LNCaP clone FGC (cell line): Measurements from ENCODE around the gene HOXD12.

Source experiments
- DNase-seq: peaks from one replicate; pipeline ENCODE4 v3.0.0-alpha.2; 2011; ENCODE audit warnings: low read depth
- H3K4me3 ChIP-seq: 2 replicates; pipeline ENCODE4 v1.5.1; 2011; ENCODE audit warnings: mild to moderate bottlenecking, low read depth, low read length, control low read depth
- TF ChIP-seq, protein P1 (sequence below): IDR thresholded peaks from 2 replicates; pipeline ENCODE4 v1.5.1; 2012; ENCODE audit warnings: mild to moderate bottlenecking; ENCODE audit not compliant: control insufficient read depth, insufficient read depth; ENCODE audit errors: extremely low read depth

HOXD12 gene

DNA sequence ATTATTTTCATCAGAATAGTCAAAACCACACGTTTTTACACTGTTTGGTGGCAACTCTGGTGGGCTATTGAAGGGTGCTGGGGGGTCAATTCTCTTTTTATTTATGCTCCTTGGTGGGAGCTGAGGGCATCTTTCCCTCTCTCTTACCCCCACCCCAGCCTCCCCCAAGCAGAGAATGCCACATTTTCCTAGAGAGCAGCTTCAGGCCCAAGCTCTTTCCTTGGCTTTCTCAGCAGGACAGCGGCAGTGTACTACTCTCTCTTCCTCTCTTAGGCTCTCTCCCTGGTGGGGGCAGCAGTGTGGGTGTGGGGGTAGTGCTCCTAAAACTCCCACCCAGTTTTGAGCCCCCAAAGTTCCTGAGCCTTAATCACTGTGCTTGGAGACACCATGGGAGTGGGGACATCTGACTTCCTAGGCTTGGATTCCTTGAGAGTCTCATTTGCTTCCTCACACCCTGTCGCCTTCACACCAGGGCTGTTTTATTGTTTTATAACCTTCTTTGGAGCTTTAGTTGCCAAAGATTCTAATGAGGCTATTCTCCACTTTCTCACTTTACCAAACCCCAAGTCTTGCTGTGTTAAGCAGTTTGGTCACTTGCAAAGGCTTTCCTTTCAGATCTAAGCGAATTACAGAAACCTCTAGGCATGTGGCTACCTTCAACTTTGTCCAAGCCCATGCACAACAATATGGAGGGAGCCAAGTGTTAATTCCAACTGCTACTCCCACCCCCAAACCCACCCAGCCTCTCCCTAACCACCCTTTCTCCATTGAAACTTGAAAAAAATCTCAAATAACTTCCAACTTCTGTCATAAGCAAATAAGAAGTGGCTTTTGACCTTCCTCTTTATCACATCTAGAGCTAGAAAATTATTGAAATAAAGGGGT, 45.7 kb downstream of the HOXD12 start:
- DNase-seq = no peak
- no peak overlapping the region for H3K4me3 ChIP-seq
- TF ChIP-seq, protein P1, sequence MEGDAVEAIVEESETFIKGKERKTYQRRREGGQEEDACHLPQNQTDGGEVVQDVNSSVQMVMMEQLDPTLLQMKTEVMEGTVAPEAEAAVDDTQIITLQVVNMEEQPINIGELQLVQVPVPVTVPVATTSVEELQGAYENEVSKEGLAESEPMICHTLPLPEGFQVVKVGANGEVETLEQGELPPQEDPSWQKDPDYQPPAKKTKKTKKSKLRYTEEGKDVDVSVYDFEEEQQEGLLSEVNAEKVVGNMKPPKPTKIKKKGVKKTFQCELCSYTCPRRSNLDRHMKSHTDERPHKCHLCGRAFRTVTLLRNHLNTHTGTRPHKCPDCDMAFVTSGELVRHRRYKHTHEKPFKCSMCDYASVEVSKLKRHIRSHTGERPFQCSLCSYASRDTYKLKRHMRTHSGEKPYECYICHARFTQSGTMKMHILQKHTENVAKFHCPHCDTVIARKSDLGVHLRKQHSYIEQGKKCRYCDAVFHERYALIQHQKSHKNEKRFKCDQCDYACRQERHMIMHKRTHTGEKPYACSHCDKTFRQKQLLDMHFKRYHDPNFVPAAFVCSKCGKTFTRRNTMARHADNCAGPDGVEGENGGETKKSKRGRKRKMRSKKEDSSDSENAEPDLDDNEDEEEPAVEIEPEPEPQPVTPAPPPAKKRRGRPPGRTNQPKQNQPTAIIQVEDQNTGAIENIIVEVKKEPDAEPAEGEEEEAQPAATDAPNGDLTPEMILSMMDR = no peak

DNA sequence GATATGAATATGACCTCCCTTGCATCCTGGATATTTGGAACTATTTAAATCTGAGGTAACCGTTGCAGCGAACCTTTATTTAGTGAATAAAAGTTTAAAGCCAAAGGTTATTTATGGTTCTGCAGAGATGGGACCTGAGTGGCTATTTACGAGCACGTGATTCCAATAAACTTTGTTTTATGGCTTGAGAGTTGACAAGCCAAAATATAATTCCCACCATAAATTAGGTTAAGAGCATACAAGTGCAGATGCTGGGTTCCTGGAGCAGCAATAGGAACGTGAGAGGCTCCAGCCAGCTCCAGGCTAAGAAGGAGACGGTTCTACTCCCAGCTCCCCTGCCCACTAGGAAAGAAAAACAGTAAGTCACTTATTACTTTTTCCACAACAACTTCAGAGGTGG, 46.5 kb downstream of the HOXD12 start:
- TF ChIP-seq, protein P1 = no peak
- H3K4me3 ChIP-seq = no peak overlapping the region
- peak; percentile 26 for DNase-seq

DNA sequence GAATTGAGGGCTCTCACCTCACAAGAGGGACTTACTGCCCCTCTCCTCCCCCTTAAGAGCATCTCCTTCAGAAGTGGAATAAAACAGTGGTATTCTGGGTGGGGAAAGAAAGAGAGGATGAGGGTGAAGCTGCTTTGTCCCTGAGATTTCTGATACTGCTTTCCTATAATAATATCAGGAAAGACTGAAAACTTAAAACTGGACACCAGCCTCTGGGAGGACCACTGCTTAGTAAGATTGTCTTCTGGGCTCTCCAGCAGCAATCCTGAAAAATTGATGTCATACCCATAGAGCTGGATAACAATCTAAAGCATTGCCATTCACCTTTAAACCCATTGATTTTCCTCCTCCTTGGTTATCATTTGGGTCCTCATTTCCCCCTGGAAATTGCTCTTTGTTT, 47.0 kb downstream of the HOXD12 start:
- TF ChIP-seq, protein P1 = no peak
- H3K4me3 ChIP-seq = no peak overlapping the region
- DNase-seq = no peak

DNA sequence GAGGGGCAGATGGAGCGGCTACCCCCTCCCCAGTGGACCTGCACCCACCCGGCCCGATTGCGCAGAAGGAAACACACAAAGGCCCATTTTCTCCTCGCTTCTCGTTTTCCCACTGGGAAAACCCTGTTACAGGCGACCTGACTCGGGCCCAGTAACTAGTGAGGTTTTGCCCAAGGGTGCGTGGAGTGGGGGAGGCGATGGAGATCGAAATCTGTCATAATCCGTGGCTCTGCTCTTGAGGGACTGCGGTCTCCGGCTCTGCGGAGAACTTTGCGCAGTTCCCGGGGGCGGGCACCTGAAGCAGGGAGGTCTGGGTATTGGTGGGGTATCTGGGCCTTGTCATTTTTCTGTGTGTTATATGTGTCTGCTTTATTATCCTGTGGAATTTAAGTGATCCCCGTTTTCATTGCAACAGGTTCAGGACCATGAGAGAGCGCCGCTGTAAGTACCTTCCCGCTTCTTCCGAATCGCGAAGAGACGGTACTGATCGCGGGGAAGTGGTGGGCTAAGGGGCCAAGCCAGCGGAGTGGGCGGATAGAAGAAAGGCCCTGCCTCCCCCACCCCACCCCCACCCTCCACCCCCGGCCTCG, 47.7 kb downstream of the HOXD12 start:
- TF ChIP-seq, protein P1 = no peak
- no peak for DNase-seq
- no peak overlapping the region for H3K4me3 ChIP-seq

DNA sequence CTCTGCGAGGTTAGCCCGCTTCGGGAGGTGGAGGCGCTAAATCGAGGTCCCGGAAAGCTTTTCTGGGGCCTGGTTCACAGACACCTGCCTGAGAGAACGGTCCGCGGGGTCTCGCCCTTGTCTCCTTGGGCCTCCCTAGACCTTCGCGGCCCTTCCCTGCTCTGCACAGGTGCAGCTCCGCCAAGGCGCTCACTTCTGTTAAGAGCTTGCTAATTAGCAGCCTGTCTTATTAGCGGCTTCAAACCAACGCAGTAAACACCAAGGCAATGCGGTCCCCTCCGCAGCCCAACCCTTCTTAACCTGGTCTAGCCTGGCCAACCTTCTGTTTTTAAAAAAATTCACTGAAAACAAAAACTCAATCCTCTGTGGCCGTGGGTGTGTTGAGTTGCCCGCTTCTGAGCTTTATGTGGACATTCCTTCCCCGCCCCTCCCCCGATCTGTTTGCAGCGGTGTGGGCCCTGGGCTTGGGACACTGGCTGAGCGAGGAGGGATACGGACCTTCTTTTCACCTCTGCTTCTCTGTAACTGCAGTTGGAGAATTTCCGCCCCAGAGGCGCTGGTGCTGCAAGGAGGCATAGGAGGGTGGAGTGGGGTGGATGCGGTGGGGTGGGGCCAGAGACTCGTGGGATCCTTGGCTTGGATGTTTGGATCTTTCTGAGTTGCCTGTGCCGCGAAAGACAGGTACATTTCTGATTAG, 48.4 kb downstream of the HOXD12 start:
- TF ChIP-seq, protein P1 = no peak
- DNase-seq = no peak
- H3K4me3 ChIP-seq = no peak overlapping the region

DNA sequence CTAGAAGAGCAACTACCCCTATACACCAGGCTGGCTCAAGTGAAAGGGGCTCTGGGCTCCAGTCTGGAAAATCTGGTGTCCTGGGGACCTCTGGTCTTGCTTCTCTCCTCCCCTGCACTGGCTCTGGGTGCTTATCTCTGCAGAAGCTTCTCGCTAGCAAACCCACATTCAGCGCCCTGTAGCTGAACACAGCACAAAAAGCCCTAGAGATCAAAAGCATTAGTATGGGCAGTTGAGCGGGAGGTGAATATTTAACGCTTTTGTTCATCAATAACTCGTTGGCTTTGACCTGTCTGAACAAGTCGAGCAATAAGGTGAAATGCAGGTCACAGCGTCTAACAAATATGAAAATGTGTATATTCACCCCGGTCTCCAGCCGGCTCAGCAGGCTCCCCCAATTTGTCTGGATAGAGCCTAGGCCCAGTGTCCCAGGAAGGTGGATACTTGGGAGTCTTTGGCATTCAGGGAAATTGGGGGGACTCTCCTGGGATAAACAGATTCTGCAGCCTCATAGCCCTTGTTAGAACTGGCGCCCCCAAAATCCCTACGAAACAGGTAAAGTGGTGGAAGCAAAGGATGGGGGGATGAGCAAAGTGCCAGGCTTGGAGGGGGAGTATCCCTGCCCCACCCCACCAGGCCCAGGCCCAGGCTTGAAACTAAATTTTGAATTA, 49.3 kb downstream of the HOXD12 start:
- no peak overlapping the region for H3K4me3 ChIP-seq
- no peak for DNase-seq
- TF ChIP-seq, protein P1 = no peak
